ENCODE results near the gene GATA1. TPM values are rescaled to one million over a fixed set of nuclear protein-coding genes. Genes with fewer than 3 reads are reported as not detected.

Gene GATA1
- total RNA-seq, 1 experiment from 2014 or later, result not detected

- TF ChIP-seq CTCF (IDR thresholded peaks at IDR 0.05; ENCODE audit: unreplicated experiment), result no peak
- ChIA-PET CTCF (no interaction called here), POLR2A (no interaction called here)
- Mint-ChIP-seq H3K27ac (ENCODE audit: low read depth, unreplicated experiment) (no peak overlapping the region), H3K4me1 (ENCODE audit: insufficient read depth, unreplicated experiment) (no peaks in the 10 kb centered on the region), H3K4me3 (ENCODE audit: unreplicated experiment) (no peak overlapping the region), H3K27me3 (ENCODE audit: insufficient read depth, unreplicated experiment) (peaks cover 21% of the 10 kb centered on the region), H3K9me3 (ENCODE audit: unreplicated experiment) (peaks cover 18% of the 10 kb centered on the region), H3K36me3 (ENCODE audit: insufficient read depth, unreplicated experiment) (no peaks in the 10 kb centered on the region)
- DNase-seq (ENCODE audit: unreplicated experiment), result no peak
- BruUV-seq (replicated peaks), result no TSS peak
- intact Hi-C loops (cut with micrococcal nuclease), result no loop called here
These were observed 9.5 kb upstream of the GATA1 start for GRCh38 chrX:48776818-48777439.

- no peaks in the 10 kb centered on the region for H3K4me1 Mint-ChIP-seq (ENCODE audit: insufficient read depth, unreplicated experiment)
- intact Hi-C loops (cut with micrococcal nuclease), result no loop called here
- ChIA-PET CTCF (no interaction called here), POLR2A (interaction anchor here (0.7 to 1.4 kb wide), 2 partner anchors 10 to 1198 kb away, joined by 3 read pairs; no protein-coding TSS in a partner anchor)
- no peak for DNase-seq (ENCODE audit: unreplicated experiment)
- no peak for TF ChIP-seq CTCF (IDR thresholded peaks at IDR 0.05; ENCODE audit: unreplicated experiment)
- no peak overlapping the region for H3K27ac Mint-ChIP-seq (ENCODE audit: low read depth, unreplicated experiment)
- BruUV-seq (replicated peaks), result no TSS peak
- no peak overlapping the region for H3K4me3 Mint-ChIP-seq (ENCODE audit: unreplicated experiment)
- peaks cover 18% of the 10 kb centered on the region for H3K9me3 Mint-ChIP-seq (ENCODE audit: unreplicated experiment)
- peaks cover 21% of the 10 kb centered on the region for H3K27me3 Mint-ChIP-seq (ENCODE audit: insufficient read depth, unreplicated experiment)
- H3K36me3 Mint-ChIP-seq (ENCODE audit: insufficient read depth, unreplicated experiment), result no peaks in the 10 kb centered on the region
These were observed 7.0 kb upstream of the GATA1 start for GRCh38 chrX:48779399-48779798.

DNA sequence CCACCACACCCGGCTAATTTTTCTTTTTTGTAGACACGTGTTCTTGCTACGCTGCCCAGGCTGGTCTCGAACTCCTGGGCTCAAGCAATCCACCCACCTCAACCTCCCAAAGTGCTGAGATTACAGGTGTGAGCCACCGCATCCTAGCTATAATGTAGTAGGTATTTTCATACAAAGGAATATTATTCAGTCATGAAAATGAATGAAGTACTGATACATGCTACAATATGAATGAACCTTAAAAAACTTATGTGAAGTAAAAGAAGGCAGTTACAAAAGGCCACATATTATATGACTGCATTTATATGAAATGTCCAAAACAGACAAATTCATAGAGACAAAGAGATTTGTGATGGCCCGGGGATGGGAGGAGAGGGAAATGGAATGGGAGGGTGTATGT, 4.7 kb upstream of the GATA1 start:
- POLR2A ChIA-PET, result no interaction called here
- Mint-ChIP-seq H3K36me3 (ENCODE audit: insufficient read depth, unreplicated experiment) (no peaks in the 10 kb centered on the region), H3K27me3 (ENCODE audit: insufficient read depth, unreplicated experiment) (peaks cover 16% of the 10 kb centered on the region), H3K9me3 (ENCODE audit: unreplicated experiment) (peaks cover 11% of the 10 kb centered on the region), H3K4me3 (ENCODE audit: unreplicated experiment) (no peak overlapping the region), H3K4me1 (ENCODE audit: insufficient read depth, unreplicated experiment) (no peaks in the 10 kb centered on the region), H3K27ac (ENCODE audit: low read depth, unreplicated experiment) (no peak overlapping the region)
- CTCF ChIA-PET, result interaction anchor here (0.7 kb wide), 1 partner anchor 51 kb away, joined by 3 read pairs; no protein-coding TSS in a partner anchor
- intact Hi-C loops (cut with micrococcal nuclease), result no loop called here
- no TSS peak for BruUV-seq (replicated peaks)
- no peak for TF ChIP-seq CTCF (IDR thresholded peaks at IDR 0.05; ENCODE audit: unreplicated experiment)
- no peak for DNase-seq (ENCODE audit: unreplicated experiment)

GRCh38 chrX:48782216-48782615, 4.2 kb upstream of the GATA1 start:
- no peak for DNase-seq (ENCODE audit: unreplicated experiment)
- CTCF ChIA-PET, result interaction anchor here (0.7 kb wide), 1 partner anchor 51 kb away, joined by 3 read pairs; no protein-coding TSS in a partner anchor
- TF ChIP-seq CTCF (IDR thresholded peaks at IDR 0.05; ENCODE audit: unreplicated experiment), result no peak
- Mint-ChIP-seq H3K27ac (ENCODE audit: low read depth, unreplicated experiment) (no peak overlapping the region), H3K4me1 (ENCODE audit: insufficient read depth, unreplicated experiment) (no peaks in the 10 kb centered on the region), H3K9me3 (ENCODE audit: unreplicated experiment) (peaks cover 6% of the 10 kb centered on the region), H3K4me3 (ENCODE audit: unreplicated experiment) (no peak overlapping the region), H3K27me3 (ENCODE audit: insufficient read depth, unreplicated experiment) (peaks cover 16% of the 10 kb centered on the region), H3K36me3 (ENCODE audit: insufficient read depth, unreplicated experiment) (no peaks in the 10 kb centered on the region)
- no TSS peak for BruUV-seq (replicated peaks)
- intact Hi-C loops (cut with micrococcal nuclease), result no loop called here
- POLR2A ChIA-PET, result no interaction called here

All from MCF 10A (cell line).